Stimulated activated CD8-positive, alpha-beta memory T cell treated with anti-CD3 and anti-CD28 coated beads, Interleukin-15, amount 100 ng/mL, for 24 hours (primary cell): ENCODE data around the gene FAM50B.

ENCODE experiments used
- DNase-seq: peaks from one replicate; pipeline ENCODE4 v3.0.0-alpha.2; 2020; ENCODE audit warnings: low read depth

FAM50B gene

DNA sequence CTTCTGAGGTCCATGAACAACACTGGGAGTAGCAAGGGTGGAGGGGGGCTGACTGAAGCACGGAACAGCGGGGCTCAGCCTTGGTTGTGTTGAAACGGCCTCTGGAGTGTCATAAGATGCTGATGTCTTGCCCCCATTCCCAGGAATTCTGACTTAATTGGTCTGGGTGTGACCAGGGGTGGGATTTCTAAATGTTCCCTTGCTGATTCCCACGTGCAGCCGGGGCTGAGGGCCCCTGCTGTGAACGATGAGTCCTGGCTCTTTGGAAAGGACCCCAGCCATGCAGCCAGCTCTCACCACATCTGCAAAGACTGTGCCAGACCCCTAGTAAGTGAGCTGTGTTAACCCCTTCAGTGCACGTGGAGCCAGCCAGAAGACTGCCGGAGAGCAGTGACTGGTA, 28.6 kb upstream of the FAM50B start:
- no peak for DNase-seq

DNA sequence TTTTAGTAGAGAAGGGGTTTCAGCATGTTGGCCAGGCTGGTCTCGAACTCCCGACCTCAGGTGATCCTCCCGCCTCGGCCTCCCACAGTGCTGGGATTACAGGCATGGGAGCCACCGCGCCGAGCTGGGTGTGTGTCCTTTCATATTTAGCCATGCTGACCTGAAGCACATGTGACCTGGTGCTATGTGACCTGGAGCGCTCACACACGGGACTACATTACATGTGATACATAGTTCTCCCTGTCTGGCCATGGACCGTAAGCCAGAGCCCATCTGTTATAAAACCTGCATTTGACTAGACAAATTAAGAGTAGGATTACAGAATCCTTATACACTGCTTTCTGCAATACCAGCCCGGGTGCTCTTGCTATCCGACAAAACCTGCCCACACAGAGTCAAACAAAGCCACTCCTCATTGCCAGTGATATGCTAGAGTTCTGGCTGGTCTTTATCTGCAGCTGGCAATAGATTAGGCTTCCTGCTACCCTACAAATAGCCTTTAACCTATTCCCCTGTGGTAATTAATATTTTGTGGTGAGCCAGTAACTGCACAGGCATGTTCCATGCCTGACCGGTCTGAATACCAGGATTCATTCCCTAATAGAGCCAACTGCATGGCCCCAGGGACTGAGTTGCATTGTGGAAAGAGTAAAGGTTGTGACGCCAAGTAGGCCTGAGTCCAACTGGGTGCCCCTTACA, 26.3 kb upstream of the FAM50B start:
- no peak for DNase-seq

DNA sequence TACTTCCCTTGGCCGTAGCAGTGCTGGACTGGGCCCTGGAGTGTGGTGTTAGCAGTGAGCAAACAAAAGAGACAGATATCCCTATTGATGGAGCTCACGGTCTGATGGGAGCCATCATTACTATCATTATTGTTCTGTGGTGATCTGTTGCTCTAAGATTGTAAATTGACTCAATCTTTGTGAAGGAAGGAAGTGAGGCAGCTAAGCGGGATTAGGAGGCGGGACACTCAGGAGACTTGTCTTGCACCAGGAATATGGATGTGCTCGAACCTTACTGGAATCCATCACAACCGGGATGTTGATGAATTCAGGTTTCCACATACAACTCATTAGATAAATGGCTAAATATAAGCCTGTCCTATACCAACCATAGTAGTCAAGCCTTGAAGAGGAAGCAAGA, 25.5 kb upstream of the FAM50B start:
- no peak for DNase-seq

DNA sequence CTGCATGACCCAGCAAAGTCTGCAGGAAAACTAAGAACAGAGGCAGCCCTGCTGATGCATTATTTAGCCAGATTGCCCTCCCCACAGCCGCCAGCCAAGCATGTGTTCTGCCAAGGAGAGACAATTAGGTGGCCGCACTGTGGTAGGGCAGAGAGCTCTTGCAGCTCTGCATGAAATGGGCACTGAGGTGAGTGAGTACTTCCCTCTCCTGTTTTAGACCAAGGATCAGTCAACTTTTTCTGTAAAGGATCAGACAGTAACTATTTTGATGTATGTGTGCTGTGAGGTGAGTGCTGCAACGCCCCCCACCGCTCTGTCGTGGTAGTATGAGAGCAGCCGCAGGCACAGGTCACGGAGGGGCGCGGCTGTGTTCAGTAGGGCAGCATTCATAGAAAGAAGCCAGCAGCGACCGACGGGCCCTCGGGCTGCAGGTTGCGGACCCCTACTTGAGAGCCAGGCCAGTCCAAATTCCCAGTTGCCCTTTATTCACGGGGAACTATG, 23.8 kb upstream of the FAM50B start:
- DNase-seq: no peak

DNA sequence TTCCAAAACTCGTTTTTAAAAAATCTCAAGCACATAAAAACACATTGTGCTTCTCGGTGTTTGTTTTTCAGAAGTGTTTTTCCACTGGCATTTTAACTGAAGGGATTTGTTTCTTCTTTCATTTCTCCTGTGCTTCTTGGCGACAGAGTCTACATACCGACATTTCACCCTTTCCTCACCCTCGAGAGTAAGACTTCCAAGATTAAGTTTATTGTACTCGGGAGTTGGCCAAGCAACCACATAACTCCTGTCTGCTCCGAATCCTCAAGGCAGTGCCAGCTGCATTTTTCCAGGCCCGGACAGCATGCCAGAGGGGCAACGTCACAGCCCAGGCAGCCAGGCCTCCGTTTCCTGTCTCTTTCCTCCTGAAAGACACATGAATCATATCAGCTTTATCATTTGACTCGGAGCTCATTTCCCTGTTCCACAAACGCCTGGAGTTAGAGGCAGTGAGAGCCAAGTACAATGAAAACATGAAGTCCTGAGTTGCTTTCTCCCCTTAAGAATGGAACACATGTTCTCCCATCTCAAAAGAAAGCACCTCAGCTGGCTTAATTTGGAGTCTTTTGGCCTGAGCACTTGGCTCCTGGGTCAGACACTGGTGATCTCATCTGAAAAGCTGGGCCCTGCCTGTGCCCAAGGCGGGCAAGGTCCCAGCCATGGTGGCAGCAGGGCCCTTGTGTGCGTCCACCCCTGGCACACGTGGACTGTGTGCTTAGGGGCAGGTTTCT, 23.2 kb upstream of the FAM50B start:
- no peak for DNase-seq

DNA sequence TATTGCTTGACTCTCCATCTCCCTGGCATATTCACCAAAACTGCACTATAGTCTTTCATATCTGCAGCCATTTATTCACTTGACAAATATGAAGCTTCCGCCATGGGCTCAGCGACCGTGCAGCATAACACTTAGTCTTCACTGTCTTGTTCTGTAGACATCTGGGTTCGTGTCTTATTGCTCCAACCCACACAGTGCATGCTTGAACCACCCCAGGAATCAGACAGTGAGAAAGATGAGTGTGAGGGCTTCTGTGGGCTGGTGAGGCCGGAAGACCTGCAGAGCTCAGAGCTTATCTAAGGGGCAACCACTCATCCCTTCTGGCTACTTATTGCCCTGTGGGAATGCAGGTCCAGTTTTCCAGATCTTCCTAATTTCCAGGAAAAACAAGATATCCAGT, 19.9 kb upstream of the FAM50B start:
- no peak for DNase-seq

DNA sequence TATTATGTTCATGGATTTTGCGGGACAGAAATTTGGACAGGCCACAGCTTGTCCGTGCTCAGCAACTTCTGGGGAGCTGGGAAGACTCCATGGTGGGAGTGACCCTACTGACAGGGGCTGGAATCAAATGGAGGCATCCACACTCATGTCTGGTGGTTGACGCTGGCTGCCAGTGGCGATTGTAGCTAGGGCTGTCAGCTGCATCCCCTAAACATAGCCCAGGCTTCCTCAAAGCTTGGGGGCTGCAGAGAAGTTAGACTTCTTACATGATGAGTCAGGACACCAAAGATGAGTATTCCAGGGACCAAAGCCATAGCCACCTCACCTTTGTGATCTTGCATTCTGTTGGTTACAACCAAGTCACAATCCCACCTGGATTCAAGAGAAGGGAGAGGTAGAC, 18.4 kb upstream of the FAM50B start:
- no peak for DNase-seq

DNA sequence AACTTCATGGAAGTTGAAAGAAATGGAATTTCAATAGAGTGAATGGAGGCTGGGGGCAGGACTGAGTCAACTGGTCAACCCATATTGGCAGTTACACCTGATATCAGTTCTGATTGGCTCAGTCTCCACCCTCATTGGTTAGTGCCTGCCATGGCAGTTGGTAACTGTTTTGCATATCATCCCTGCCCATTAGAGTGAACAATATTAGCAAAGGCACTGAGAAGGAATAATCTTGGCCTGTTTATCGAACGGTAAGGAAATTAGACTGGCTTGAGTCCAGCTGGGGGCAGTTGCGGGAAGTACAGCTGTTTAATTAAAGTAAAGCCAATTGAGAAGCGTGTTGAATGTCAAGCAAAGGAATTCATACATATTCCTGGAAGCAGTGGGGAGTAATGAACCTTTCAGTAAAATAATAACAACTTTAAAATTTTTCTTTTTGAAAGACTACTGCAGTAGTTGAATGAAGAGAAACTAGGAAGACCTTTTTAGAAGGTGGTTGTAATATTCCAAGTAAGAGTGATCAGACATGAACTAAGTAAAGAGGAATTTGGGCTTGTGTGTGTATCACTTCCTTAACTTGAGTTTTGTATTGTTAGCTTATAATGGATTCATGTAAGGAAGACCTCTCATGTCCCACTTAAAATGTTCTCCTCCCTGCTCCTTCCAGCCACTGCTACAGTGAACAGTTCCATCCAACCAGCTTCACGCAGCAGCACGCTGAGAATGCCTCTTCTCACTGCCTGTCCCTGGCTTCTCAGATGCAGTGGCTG, 17.2 kb upstream of the FAM50B start:
- DNase-seq: no peak

DNA sequence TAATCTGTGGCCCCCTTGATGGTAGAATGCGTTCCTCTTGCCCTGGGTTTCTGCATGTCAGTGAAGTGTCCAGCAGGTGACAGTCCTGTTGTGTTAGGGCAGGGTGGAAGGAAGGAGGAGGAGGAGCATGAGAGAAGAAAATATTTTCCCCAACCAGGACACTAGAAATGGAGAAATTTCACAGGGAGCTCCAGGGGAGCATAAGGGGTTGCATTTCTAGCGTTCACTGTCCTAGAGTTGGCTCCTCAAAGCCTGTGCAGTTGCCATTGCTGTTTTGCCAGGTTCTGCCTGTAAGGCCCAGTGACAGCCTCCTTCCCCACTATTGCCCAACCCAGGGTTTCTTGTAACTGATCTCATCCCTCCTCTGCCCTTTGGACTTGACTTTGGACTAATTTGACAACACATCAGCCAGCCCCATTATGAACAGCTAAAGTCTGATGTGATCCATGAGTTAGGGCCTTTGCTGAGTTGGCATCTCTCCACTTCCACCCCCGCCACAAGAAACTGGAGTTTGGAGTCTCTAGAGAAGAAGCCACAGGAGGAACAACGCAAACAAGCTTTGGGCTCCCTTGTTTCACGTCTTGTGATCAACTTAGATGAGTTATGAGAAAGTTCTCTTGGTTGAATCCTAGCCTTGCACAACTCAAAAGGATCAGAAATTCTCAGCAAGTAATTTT, 14.0 kb upstream of the FAM50B start:
- DNase-seq: no peak

DNA sequence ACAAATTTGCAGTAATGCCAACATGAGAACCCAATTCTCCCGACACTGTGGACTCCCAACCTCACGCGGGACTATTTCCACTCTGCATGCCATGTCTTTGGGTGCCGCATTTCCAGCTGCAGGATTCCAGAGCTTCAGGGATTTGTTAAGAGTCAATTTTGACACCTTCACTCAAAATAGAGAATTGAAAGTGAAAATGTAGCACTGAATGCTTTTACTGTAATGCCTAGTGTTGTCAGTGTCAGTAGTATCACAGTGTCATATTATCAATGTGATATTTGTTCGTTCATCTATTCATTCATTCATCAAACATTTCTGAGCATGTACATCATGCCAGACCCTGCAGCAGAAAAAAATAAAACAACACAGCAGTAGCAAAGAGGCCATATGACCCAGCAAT, 13.4 kb upstream of the FAM50B start:
- no peak for DNase-seq

DNA sequence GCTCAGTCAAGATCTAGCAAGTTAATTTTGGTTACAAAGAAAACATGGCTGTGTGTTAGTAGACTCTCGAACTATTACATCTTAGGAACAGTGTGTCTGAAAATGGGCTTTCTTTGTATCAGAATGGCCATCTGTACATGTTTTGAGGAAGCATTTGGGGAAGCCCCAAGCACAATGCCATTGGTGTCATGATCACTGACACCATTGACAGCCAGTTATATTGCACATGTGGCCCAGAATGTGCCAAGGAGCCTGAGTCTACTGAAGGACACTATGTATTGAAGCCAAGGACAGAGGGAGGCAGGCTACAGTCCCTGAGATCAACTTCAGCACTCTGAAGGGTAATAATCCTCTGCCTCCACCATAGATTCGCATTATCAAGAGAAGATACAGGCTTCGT, 12.6 kb upstream of the FAM50B start:
- no peak for DNase-seq

DNA sequence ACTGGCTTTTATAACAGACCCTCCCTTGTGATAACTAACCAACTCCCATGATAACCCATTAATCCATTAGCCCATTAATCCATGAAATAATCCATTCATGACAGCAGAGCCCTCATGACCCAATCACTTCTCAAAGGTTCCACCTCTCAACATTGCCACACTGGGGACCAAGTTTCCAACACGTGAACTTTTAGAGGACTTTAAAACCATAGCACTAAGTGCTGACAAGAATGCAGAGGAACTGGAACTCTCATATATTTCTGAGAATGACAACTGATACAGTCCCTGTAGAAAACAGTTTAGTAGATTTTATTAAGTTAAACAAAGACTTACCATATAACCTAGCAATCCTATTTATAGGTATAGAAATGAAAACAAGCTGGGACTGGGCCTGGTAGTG, 11.4 kb upstream of the FAM50B start:
- DNase-seq: no peak

DNA sequence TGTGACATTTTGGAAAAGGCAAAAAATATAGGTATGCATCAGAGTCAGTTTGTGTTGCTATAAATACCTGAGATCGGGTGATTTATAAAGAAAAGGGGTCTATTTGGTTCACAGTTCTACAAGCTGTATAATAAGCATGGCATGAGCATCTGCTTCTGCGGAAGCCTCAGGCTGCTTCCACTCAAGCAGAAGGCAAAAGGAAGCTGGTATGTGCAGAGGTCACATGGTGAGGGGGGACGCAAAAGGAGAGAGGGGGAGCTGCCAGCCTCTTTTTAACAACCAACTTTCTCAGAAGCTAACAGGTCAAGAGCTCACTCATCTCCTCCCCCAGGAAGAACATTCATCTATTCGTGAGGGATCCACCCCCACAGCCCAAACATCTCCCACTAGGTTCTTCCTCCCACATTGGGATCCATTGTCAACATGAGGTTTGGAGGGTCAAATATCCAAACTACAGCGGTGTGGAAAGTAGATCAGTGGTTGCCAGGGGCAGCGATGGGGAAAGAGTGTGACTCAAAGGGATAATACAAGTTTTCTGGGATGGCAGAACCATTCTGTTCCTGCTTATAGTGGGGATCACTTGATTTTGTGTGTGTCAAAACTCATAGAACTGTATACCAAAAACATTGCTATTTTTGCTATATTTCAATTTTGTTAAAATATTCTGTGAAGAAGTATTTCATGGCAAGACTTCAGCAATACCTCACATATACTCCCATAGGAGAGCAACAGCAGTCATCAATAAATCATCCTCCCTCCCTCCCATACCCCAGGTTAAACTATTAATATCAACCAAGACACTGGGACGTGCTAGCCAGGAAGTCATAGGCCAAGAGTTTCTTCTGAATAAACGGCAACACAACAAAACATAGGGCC, 9.9 kb upstream of the FAM50B start:
- DNase-seq: no peak

DNA sequence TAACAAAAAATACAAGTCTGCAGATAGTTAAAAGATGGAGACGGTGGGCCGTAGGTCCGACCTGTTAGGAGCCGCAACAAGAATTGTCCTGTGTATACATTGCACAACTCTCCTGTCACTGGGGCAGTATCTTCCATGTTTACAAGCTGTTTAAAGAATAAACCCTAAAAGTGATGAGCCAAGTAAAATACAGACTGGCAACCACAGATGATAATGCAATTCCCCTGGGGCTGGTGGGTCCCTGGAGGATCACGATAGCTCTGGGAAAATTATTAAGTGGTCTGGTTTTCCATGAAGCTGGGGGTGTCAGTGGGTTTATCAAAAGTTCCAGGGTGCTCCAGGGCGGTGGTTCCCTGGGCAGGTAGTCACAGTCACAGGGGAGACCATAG, 8.1 kb upstream of the FAM50B start:
- no peak for DNase-seq

DNA sequence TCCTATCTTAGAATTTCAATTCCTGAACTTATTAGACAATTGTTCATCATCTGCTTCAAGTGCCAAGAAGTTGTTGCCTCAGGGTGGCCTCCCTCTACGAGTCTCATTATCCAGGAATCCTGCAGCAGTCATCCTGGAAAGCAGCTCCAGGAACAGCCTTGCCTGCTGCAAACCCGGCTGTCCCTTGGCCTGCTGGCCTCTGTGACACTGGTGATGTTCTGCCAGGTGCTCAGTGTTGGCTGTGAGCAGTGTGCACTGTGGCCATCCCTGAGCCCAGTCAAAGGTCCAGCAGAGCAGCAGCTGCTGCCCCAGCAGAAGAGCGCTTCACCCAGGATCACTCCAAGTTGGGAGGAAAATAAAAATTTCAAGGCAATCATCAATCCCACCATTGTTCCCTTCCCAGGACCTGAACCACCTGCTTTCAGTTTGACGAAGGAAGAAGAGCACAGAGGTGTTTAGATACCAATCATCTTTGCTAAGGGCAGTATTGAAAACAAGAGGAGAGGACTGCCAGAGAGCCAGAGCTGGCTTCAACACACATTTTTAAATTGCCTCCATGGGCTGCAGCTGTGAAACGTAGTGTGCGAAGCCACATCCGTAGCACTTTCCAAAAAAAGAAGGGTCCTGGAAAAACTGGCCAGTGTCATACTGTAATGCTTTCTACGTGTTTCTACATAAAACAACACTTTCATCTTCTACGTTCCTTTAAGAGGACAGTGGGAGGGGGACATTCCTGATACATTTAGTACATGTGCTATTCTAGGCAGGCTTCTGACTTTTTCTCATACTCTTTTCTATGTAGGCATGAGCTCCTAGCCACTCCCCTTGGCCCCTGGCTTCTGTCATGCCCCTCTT, 7.2 kb upstream of the FAM50B start:
- DNase-seq: no peak

DNA sequence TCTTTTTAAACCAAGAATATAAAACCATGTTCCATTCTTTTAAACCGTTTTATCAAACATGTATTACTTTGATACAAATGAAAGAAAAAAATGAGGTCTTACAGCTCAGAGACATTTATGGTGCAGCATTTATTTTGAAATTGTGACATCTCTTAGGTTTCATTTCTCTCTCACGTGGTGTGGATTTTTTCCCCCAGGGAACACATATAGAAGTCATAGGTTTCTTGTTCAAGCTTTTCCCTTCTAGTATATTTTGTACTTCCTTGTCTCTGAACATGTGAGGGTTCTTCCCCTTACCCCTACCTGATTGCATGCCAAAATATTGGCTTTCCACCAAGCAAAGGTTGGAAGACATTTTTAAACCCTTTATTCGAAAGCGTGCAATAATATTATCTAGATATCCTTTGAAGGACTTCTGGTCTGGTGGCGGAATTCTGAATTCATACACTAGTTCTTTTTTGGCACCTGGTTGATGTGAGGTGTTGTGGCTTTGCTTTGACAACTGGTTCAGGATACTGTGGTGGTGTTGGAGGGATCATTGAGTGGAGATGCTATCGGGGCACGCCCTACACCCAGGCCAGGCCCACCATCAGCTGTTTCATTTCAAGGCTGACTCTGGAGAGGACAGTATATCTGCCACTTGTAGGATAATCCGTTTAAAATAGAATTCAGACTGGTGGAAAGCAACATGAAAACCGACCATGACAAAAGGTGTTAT, 5.6 kb upstream of the FAM50B start:
- DNase-seq: no peak

DNA sequence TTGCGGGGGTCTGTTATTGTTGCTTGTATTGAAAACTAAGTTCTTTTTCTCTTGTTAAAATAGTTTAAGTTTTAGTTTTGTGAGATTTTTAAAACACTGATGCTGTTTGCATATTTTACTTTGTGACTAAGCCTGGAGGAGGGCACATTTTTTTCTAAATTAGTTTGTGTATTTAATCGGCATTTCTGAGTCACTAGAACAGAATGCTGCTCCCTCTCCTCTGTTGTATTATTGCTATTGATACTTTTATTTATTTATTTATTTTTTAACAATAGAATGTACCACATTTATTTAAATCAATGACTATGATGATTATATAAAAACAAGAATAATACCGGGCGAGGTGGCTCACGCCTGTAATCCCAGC, 5.1 kb upstream of the FAM50B start:
- DNase-seq: no peak

DNA sequence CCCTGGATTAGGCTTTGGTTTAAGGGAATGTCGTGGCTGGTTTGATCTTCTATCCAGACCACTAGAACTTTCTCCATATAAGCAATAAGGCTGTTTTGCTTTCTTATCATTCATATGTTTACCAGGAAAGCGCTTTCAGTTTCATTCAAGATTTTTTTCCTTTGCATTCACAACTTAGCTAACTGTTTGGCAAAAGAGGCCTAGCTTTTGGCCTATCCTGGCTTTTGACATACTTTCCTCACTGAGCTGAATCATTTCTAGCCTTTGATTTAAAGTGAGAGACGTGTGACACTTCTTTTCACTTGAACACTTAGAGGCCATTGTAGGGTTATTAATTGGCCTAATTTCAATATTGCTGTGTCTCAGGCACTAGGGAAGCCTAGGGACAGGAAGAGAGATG, 1.7 kb upstream of the FAM50B start:
- DNase-seq: no peak

DNA sequence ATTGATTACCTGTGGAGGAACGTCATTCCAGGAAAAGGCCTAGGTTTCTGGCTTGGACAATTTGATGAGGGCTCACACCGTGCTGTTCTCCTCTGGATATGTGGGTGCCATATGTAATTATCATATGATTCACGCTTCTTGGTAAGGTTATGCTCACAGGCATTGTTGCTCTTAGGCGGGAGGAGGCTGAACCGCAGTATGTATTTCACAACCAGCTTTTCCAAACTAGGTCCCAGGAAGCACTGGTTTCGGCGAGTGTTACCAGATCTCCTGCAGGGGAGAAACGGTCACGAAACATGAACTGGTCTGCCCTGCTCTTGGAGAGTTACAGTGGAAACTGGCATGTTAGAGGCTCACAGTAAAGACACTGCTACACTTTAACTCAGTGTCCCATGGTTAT, 793 bp upstream of the FAM50B start:
- no peak for DNase-seq
